ENCODE measurements around the gene SMIM8.

- no peak for TF ChIP-seq CTCF (conservative IDR thresholded peaks at IDR 0.05; ENCODE audit: low read depth, low read length)
- TF ChIP-seq EZH2 (IDR thresholded peaks at IDR 0.05; ENCODE audit: low read length, unreplicated experiment) = no peak
- TF ChIP-seq EZH2phosphoT487 (IDR thresholded peaks at IDR 0.05; ENCODE audit: borderline replicate concordance, low read length) = no peak
Measured at GRCh38 chr6:87350516-87350915, 28.1 kb downstream of the SMIM8 start.
